ENCODE data around the gene PPP2R3A. TPM values are rescaled to one million over a fixed set of nuclear protein-coding genes. Genes with fewer than 3 reads are reported as not detected.
"Not testable (repeated sequence)": the region's sequence is repeated elsewhere in the genome, so short reads cannot be mapped to it uniquely, and the experiment has no call there.

PPP2R3A gene
- total and polyA plus RNA-seq, 8 donors, result 1.3 to 7.0 (median 4.3) TPM

GRCh38 chr3:136074546-136075170, 109.1 kb downstream of the PPP2R3A start:
- H3K9me3 ChIP-seq, result no peaks in the 10 kb centered on the region
- no peaks in the 10 kb centered on the region for H3K27me3 ChIP-seq
- ATAC-seq (no peak), FAIRE-seq (no peak), DNase-seq (no peak)
- no peak overlapping the region for H3K27ac ChIP-seq
- 77 to 88% methylated on average over 1 of the region's 1 CpG for WGBS, 2 donors
- no peak overlapping the region for H3K4me3 ChIP-seq
- H3K4me1 ChIP-seq, result no peaks in the 10 kb centered on the region
- no peak for TF ChIP-seq CTCF (IDR thresholded peaks at IDR 0.05)
- intact Hi-C loops (cut with DNase I), result loop anchor here in 2 of 3 donors (5.0 to 10.0 kb wide), 3 partner anchors 168 to 938 kb away; no protein-coding TSS in a partner anchor
- H3K36me3 ChIP-seq, result no peaks in the 10 kb centered on the region

- WGBS, 2 donors, result 57 to 58% methylated on average over 1 of the region's 1 CpG
- Histone ChIP-seq H3K4me1 (no peaks in the 10 kb centered on the region), H3K27ac (no peak overlapping the region), H3K9me3 (no peaks in the 10 kb centered on the region), H3K27me3 (no peaks in the 10 kb centered on the region), H3K36me3 (no peaks in the 10 kb centered on the region), H3K4me3 (no peak overlapping the region)
- ATAC-seq (peak; percentile 87 to 98 (median 96)), FAIRE-seq (peak; percentile 98), DNase-seq (peak in 5 of 6 donors; percentile 39 to 78 (median 56))
- intact Hi-C loops (cut with DNase I), result loop anchor here in 1 of 3 donors (5.0 to 10.0 kb wide), 2 partner anchors 167 to 669 kb away; no protein-coding TSS in a partner anchor
- TF ChIP-seq CTCF (IDR thresholded peaks at IDR 0.05), result peak; percentile 75 to 86 (median 78)
These were observed 109.8 kb downstream of the PPP2R3A start for GRCh38 chr3:136075218-136075808.

- intact Hi-C loops (cut with DNase I), result loop anchor here in 1 of 3 donors (5.0 to 10.0 kb wide), 2 partner anchors 166 to 669 kb away; no protein-coding TSS in a partner anchor
- peak in 2 of 4 donors; percentile 35 to 66 for ATAC-seq
- Histone ChIP-seq H3K4me1 (no peaks in the 10 kb centered on the region), H3K4me3 (no peak overlapping the region), H3K27ac (no peak overlapping the region), H3K36me3 (no peaks in the 10 kb centered on the region), H3K27me3 (no peaks in the 10 kb centered on the region), H3K9me3 (no peaks in the 10 kb centered on the region)
- no peak for TF ChIP-seq CTCF (IDR thresholded peaks at IDR 0.05)
- WGBS, 2 donors, result 46 to 49% methylated on average over 3 of the region's 3 CpGs
- no peak for FAIRE-seq
- DNase-seq, result no peak
These were observed 110.3 kb downstream of the PPP2R3A start for GRCh38 chr3:136075811-136076210.

GRCh38 chr3:136078421-136079364, 113.2 kb downstream of the PPP2R3A start:
- H3K4me1 ChIP-seq, result no peaks in the 10 kb centered on the region
- no peaks in the 10 kb centered on the region for H3K9me3 ChIP-seq
- no peaks in the 10 kb centered on the region for H3K36me3 ChIP-seq
- peak; percentile 28 to 63 (median 43) for TF ChIP-seq CTCF (IDR thresholded peaks at IDR 0.05)
- peak in 3 of 4 donors; percentile 64 to 73 (median 69) for ATAC-seq
- peak; percentile 86 for FAIRE-seq
- H3K27ac ChIP-seq, result no peak overlapping the region
- no peak overlapping the region for H3K4me3 ChIP-seq
- no peak for DNase-seq
- H3K27me3 ChIP-seq, result no peaks in the 10 kb centered on the region
- 65 to 70% methylated on average over 6 of the region's 6 CpGs for whole genome bisulfite sequencing, 2 donors
- intact Hi-C loops (cut with DNase I), result loop anchor here in 1 of 3 donors (5.0 to 10.0 kb wide), 2 partner anchors 164 to 666 kb away; no protein-coding TSS in a partner anchor

GRCh38 chr3:136083641-136084382, 118.3 kb downstream of the PPP2R3A start:
- intact Hi-C loops (cut with DNase I); FAIRE-seq; H3K4me1 ChIP-seq; H3K36me3 ChIP-seq; DNase-seq; H3K9me3 ChIP-seq; H3K4me3 ChIP-seq; H3K27ac ChIP-seq; ATAC-seq; H3K27me3 ChIP-seq: not testable (repeated sequence)
- 98 to 100% methylated on average over 4 of the region's 4 CpGs for WGBS, 2 donors

GRCh38 chr3:136085067-136085466, 119.5 kb downstream of the PPP2R3A start:
- H3K36me3 ChIP-seq; H3K27ac ChIP-seq; H3K27me3 ChIP-seq; FAIRE-seq; H3K4me1 ChIP-seq; H3K4me3 ChIP-seq; ATAC-seq; DNase-seq; H3K9me3 ChIP-seq; intact Hi-C loops (cut with DNase I): not testable (repeated sequence)
- 95 to 97% methylated on average over 3 of the region's 3 CpGs for whole genome bisulfite sequencing, 2 donors

Data from pancreas (tissue), 10 donors.